Activated naive CD4-positive, alpha-beta T cell treated with anti-CD3 and anti-CD28 coated beads, Interleukin-2, amount 50 U/mL, for 72 hours (primary cell): ENCODE data around the gene NAGA. TPM values are rescaled to one million over a fixed set of nuclear protein-coding genes. Genes with fewer than 3 reads are reported as not detected.

Experiments
- ATAC-seq, 2 donors: fragments of 150-1000 bp; cut with Tn5 transposase; 2 replicates each; pipeline ENCODE4 v1.10.0; 2021; ENCODE audit warnings: mild to moderate bottlenecking in 2 of 2, moderate library complexity in 2 of 2
- DNase-seq, 2 donors: peaks; one replicate each; pipeline ENCODE4 v3.0.0; 2021 to 2022; ENCODE audit warnings: low spot score in 2 of 2
- H3K27ac Mint-ChIP-seq, 2 donors: one replicate each; pipeline ENCODE4 v1.8.0; 2022; ENCODE audit warnings: mild to moderate bottlenecking in 2 of 2, mixed read lengths in 2 of 2
- H3K36me3 Mint-ChIP-seq, 2 donors: one replicate each; pipeline ENCODE4 v1.8.0; 2022; ENCODE audit warnings: mixed read lengths in 2 of 2
- H3K9me3 Mint-ChIP-seq, 2 donors: one replicate each; pipeline ENCODE4 v1.8.0; 2022; ENCODE audit warnings: mixed read lengths in 2 of 2
- total RNA-seq, 2 donors: library from RNA; stranded (reverse); gene quantifications; one replicate each; pipeline ENCODE4 v1.2.3, GENCODE V29; 2022

Gene NAGA
- total RNA-seq, 2 donors from 2014 or later, result 26.3 to 32.3 TPM

GRCh38 chr22:42066126-42066761 is 4.4 kb downstream of the NAGA start:
- Mint-ChIP-seq H3K27ac (peak overlapping the region in 1 of 2 donors; percentile 36), H3K9me3 (no peaks in the 10 kb centered on the region), H3K36me3 (peaks cover 16 to 22% of the 10 kb centered on the region in 2 donors)
- ATAC-seq (no peak), DNase-seq (no peak)

GRCh38 chr22:42065438-42066125 is 5.0 kb downstream of the NAGA start:
- H3K9me3 Mint-ChIP-seq, result no peaks in the 10 kb centered on the region
- peaks cover 16 to 22% of the 10 kb centered on the region in 2 donors for H3K36me3 Mint-ChIP-seq
- no peak for ATAC-seq
- peak overlapping the region in 1 of 2 donors; percentile 95 for H3K27ac Mint-ChIP-seq
- no peak for DNase-seq

GRCh38 chr22:42064629-42065028 is 6.0 kb downstream of the NAGA start:
- no peak overlapping the region for H3K27ac Mint-ChIP-seq
- ATAC-seq, result no peak
- H3K9me3 Mint-ChIP-seq, result no peaks in the 10 kb centered on the region
- peaks cover 19 to 26% of the 10 kb centered on the region in 2 donors for H3K36me3 Mint-ChIP-seq
- DNase-seq, result no peak

- peak overlapping the region in 1 of 2 donors; percentile 38 for H3K27ac Mint-ChIP-seq
- peaks cover 36 to 44% of the 10 kb centered on the region in 2 donors for H3K36me3 Mint-ChIP-seq
- ATAC-seq, result no peak
- no peak for DNase-seq
- peaks cover 6 to 9% of the 10 kb centered on the region in 2 donors for H3K9me3 Mint-ChIP-seq
Observed at GRCh38 chr22:42062506-42063170, 8.0 kb downstream of the NAGA start.

GRCh38 chr22:42061041-42061440 is 9.6 kb downstream of the NAGA start:
- Mint-ChIP-seq H3K27ac (no peak overlapping the region), H3K9me3 (peaks cover 12 to 24% of the 10 kb centered on the region in 2 donors), H3K36me3 (peaks cover 38 to 56% of the 10 kb centered on the region in 2 donors)
- DNase-seq, result no peak
- no peak for ATAC-seq

- Mint-ChIP-seq H3K36me3 (peaks cover 38 to 53% of the 10 kb centered on the region in 2 donors), H3K27ac (no peak overlapping the region), H3K9me3 (peaks cover 12 to 24% of the 10 kb centered on the region in 2 donors)
- DNase-seq, result no peak
- ATAC-seq, result no peak
Observed at GRCh38 chr22:42060489-42060888, 10.1 kb downstream of the NAGA start.

- no peak overlapping the region for H3K27ac Mint-ChIP-seq
- peaks cover 29 to 34% of the 10 kb centered on the region in 2 donors for H3K36me3 Mint-ChIP-seq
- ATAC-seq (no peak), DNase-seq (no peak)
- H3K9me3 Mint-ChIP-seq, result peaks cover 12 to 24% of the 10 kb centered on the region in 2 donors
Observed at GRCh38 chr22:42056757-42057511, 13.7 kb downstream of the NAGA start.

GRCh38 chr22:42052765-42053164 is 17.8 kb downstream of the NAGA start:
- no peak for DNase-seq
- no peak for ATAC-seq
- Mint-ChIP-seq H3K9me3 (peaks cover 6 to 15% of the 10 kb centered on the region in 2 donors), H3K27ac (no peak overlapping the region), H3K36me3 (peaks cover 8 to 12% of the 10 kb centered on the region in 2 donors)

- ATAC-seq (no peak), DNase-seq (no peak)
- Mint-ChIP-seq H3K36me3 (no peaks in the 10 kb centered on the region), H3K27ac (no peak overlapping the region), H3K9me3 (no peaks in the 10 kb centered on the region)
Observed at GRCh38 chr22:42050641-42051180, 19.9 kb downstream of the NAGA start.

DNA sequence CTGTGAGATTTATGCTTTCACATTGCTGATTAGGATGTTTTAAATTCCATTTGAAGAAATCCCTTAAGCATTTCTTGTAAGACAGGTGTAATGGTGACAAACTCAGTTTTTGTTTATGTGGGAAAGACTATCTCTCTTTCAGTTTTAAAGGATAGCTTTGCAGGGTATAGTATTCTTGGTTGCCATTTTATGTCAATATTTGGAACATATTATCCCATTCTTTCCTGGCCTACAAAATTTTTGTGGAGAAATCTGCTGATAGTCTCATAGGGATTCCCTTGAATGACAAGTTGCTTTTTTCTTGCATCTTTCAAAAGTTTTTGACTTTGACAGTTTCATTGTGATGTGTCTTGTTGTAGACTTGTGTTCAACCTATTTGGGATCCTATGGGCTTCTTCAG is 28.8 kb downstream of the NAGA start:
- no peak for DNase-seq
- H3K36me3 Mint-ChIP-seq, result peaks cover 9 to 13% of the 10 kb centered on the region in 2 donors
- ATAC-seq, result no peak
- H3K27ac Mint-ChIP-seq, result no peak overlapping the region
- peaks cover 5 to 13% of the 10 kb centered on the region in 2 donors for H3K9me3 Mint-ChIP-seq

DNA sequence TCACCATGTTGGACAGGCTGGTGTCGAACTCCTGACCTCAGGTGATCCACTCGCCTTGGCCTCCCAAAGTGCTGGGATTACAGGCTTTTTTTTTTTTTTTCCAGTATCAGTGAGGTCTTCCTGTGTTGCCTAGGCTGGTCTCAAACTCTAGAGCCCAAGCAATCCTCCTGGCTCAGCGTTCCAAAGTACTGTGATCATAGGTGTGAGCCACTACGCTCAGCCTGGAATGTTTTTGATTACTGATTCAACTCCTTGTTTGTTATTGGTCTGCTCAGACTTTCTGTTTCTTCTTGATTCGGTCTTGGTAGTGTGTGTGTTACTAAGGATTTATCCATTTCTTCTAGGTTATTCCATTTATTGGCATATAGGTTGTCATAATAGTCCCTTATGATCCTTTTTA is 31.3 kb downstream of the NAGA start:
- H3K27ac Mint-ChIP-seq, result peak overlapping the region in 1 of 2 donors; percentile 7
- no peak for ATAC-seq
- peaks cover 9 to 14% of the 10 kb centered on the region in 2 donors for H3K36me3 Mint-ChIP-seq

GRCh38 chr22:42035256-42035655 is 35.4 kb downstream of the NAGA start:
- Mint-ChIP-seq H3K36me3 (peaks cover 12 to 18% of the 10 kb centered on the region in 2 donors), H3K9me3 (peaks cover 7 to 9% of the 10 kb centered on the region in 2 donors), H3K27ac (no peak overlapping the region)
- DNase-seq, result no peak
- no peak for ATAC-seq

More for the DNA sequence above, 31.3 kb downstream of the NAGA start:
- peaks cover 8 to 13% of the 10 kb centered on the region in 2 donors for H3K9me3 Mint-ChIP-seq
- DNase-seq, result no peak

- Mint-ChIP-seq H3K36me3 (peaks cover 12 to 18% of the 10 kb centered on the region in 2 donors), H3K27ac (no peak overlapping the region), H3K9me3 (peaks cover 7 to 9% of the 10 kb centered on the region in 2 donors)
- ATAC-seq, result no peak
- no peak for DNase-seq
Observed at GRCh38 chr22:42033263-42034181, 37.1 kb downstream of the NAGA start.

DNA sequence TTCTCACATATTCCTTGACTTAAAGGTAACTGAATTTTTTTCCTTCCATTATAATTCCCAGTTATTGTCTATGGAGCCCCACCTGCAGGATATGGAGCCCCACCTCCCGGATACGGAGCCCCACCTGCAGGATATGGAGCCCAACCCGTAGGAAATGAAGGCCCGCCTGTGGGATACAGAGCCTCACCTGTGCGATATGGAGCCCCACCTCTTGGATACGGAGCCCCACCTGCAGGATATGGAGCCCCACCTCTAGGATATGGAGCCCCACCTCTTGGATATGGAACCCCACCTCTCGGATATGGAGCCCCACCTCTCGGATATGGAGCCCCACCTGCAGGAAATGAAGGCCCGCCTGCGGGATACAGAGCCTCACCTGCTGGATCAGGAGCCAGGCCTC is 43.9 kb downstream of the NAGA start:
- H3K9me3 Mint-ChIP-seq, result no peaks in the 10 kb centered on the region
- DNase-seq, result no peak
- ATAC-seq, result no peak
- no peaks in the 10 kb centered on the region for H3K36me3 Mint-ChIP-seq
- no peak overlapping the region for H3K27ac Mint-ChIP-seq

GRCh38 chr22:42025421-42025820 is 45.2 kb downstream of the NAGA start:
- DNase-seq (no peak), ATAC-seq (no peak)
- Mint-ChIP-seq H3K27ac (no peak overlapping the region), H3K9me3 (no peaks in the 10 kb centered on the region), H3K36me3 (no peaks in the 10 kb centered on the region)
